Measurements from ENCODE around the gene ATP2A3. TPM values are rescaled to one million over a fixed set of nuclear protein-coding genes. Genes with fewer than 3 reads are reported as not detected.

Gene ATP2A3
- polyA plus RNA-seq, 3 donors from 2014 or later, result 29.6 to 116 (median 35.1) TPM

DNA sequence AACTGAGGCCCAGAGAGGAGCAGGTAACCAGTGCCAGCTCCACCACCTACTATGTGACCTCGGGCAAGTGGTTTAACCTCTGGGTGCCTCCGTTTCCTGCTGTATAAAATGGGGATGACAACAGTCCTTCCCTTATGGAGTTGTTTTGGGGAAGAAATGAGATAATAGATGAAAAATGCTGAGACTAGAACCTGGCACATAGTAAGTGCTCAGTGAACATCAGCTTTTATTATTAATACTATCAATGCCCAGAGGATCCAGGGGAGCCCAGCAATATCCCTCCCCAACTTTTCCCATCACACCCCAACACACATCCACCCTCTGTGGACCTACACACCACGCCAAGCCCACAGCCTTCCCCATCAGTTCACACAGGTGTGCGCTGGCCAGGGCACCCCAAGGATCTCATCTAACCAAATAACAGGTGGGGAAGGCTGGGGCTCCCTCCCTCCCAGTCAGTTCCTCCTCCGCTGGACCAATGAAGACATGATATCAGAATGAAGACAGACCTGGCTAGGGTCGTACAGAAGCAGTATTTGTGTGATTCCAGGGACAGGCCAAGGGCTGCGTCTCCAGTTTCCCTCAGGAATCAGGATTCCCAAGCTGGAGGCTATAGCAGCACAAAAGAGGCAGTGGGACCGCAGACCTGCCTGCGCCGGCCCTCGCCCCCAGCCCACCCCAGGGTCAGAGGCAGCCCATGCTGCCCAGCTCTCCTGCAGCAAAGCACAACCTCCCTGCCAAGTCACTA lies 1.8 kb downstream of the ATP2A3 start:
- peaks cover 66 to 72% of the 10 kb centered on the region in 2 donors for H3K4me1 Mint-ChIP-seq
- peaks cover 0 to under 1% (median 0%) of the 10 kb centered on the region in 3 donors for H3K36me3 Mint-ChIP-seq
- DNase-seq, result no peak
- peaks cover 0 to 3% (median under 1%) of the 10 kb centered on the region in 3 donors for H3K27me3 Mint-ChIP-seq (ENCODE audit: low read depth in 3 of 3)
- H3K4me3 Mint-ChIP-seq, result peak overlapping the region; percentile 88 to 92 (median 91)
- H3K27ac Mint-ChIP-seq, result peak overlapping the region; percentile 67 to 92 (median 91)
- H3K9me3 Mint-ChIP-seq, result no peaks in the 10 kb centered on the region

DNA sequence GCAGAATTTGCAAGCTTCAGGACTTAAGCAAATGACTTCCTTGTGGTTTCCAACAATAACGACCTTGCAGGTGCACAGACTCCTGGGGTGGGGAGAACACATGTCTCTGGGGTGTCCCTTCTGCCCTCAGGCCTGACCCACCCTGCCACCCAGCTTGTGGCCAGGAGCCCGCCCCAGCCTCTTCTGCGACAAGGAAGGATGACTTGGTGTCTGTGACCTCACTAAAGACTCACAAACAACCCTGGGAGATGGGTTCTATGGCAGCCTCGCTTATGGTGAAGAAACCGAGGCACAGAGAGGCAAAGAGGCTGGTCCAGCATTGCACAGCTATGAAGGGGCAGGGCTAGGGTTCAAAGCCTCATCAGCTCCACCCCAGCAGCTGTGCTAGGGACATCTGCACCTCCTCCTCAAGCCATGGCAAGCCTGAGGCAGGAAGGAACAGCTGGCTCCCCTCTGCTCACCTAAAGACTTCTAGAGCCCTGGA lies 2.6 kb downstream of the ATP2A3 start:
- DNase-seq, result peak; percentile 32 to 36 (median 34)
- peaks cover 0 to 8% (median 0%) of the 10 kb centered on the region in 3 donors for H3K36me3 Mint-ChIP-seq
- H3K27ac Mint-ChIP-seq, result peak overlapping the region; percentile 67 to 92 (median 91)
- peak overlapping the region; percentile 88 to 92 (median 91) for H3K4me3 Mint-ChIP-seq
- peaks cover 70 to 80% of the 10 kb centered on the region in 2 donors for H3K4me1 Mint-ChIP-seq
- no peaks in the 10 kb centered on the region for H3K9me3 Mint-ChIP-seq
- peaks cover 0 to 3% (median 2%) of the 10 kb centered on the region in 3 donors for H3K27me3 Mint-ChIP-seq (ENCODE audit: low read depth in 3 of 3)

DNA sequence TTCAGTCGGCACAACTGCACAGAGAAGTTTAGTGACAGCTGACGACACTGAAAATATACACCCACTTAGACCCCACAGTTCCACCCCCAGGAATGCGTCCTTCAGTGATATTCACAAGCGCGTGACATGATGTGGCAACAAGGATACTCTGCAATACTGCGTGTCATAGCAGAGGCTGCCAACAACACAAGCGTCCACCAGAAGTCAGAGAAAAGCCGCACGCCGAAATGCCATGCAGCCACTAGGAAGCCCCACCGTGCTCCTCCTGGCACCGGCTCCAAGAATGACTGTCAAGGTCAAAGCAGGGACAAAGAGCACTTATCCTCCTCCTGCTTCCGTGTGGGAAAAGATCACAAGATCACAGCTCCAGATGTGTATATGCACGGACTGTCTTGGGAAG lies 3.5 kb downstream of the ATP2A3 start:
- peaks cover 0 to 8% (median 0%) of the 10 kb centered on the region in 3 donors for H3K36me3 Mint-ChIP-seq
- H3K4me3 Mint-ChIP-seq, result peak overlapping the region; percentile 50 to 76 (median 69)
- no peaks in the 10 kb centered on the region for H3K9me3 Mint-ChIP-seq
- peak overlapping the region; percentile 67 to 92 (median 88) for H3K27ac Mint-ChIP-seq
- no peak for DNase-seq
- H3K4me1 Mint-ChIP-seq, result peaks cover 75 to 88% of the 10 kb centered on the region in 2 donors
- H3K27me3 Mint-ChIP-seq (ENCODE audit: low read depth in 3 of 3), result peaks cover 0 to 3% (median 2%) of the 10 kb centered on the region in 3 donors

DNA sequence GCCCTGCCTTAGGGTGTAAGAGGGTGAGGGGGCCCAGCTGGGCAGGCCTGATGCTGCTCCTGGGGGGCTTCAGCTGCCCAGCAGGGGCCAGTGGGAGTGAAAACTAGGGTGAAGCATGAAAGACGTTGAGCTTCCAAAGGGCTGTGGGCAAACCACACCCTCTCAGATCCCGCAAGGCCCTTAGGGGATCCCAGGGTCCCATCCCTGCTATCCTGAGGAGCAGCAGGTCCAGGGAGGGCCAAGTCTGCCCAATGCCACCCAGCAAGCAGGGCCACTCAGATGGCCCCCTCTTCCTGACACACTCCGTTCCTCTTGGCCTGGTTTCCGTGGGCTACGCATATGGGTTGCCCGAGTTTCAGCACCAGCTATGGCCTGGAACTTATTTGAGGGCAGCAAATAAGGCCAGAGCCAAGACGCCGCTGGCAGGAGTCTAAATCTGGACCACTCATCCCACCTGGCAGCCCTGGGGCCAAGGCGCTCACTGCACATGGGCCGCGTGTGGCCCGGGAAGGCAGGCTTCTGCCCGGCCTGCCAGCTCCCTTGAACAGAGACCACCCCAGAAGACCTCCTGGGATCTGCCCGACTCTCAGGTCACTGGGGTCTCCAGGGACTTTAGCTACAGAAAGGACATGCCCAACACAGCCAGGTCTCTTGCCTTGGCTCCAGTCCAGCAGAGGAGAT lies 4.2 kb downstream of the ATP2A3 start:
- Mint-ChIP-seq H3K36me3 (peaks cover 0 to 8% (median 0%) of the 10 kb centered on the region in 3 donors), H3K9me3 (no peaks in the 10 kb centered on the region), H3K4me3 (peak overlapping the region in 4 of 5 donors; percentile 62 to 76 (median 71)), H3K4me1 (peaks cover 69 to 81% of the 10 kb centered on the region in 2 donors), H3K27me3 (ENCODE audit: low read depth in 3 of 3) (peaks cover 0 to 3% (median 2%) of the 10 kb centered on the region in 3 donors), H3K27ac (peak overlapping the region; percentile 67 to 92 (median 88))
- DNase-seq, result no peak

DNA sequence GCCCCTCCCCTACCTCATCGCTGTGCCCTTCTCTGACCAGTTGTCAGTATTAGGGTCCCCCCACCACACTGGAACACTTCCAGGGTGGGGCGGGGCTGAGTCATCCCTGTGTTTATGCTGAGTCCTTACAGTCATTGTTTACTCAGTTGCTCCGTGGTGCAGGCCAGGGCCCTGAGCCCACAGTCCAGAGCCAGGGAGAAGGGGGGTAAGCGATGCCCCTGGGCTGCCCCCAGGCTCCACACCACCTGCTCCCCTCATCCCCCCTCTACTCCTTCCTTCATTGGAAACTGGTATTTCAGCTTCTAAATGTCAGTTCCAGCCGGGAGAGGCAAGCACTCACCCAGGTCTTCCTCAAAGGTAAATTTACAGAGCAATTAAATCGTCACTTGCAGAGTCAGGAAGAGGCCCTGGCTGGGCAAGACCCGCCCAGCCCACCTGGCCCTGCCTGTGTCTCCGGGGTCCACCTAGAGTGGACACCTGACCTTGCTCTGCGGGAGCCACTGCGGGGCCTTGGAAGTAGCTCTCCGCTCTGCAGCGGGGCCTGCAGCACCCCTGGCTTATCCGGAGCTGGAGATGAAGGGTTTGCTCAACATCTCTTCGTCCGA lies 4.8 kb downstream of the ATP2A3 start:
- no peaks in the 10 kb centered on the region for H3K9me3 Mint-ChIP-seq
- H3K36me3 Mint-ChIP-seq, result peaks cover 0 to 8% (median 0%) of the 10 kb centered on the region in 3 donors
- peaks cover 0 to 3% (median 2%) of the 10 kb centered on the region in 3 donors for H3K27me3 Mint-ChIP-seq (ENCODE audit: low read depth in 3 of 3)
- DNase-seq, result no peak
- peaks cover 66 to 75% of the 10 kb centered on the region in 2 donors for H3K4me1 Mint-ChIP-seq
- peak overlapping the region; percentile 50 to 91 (median 75) for H3K27ac Mint-ChIP-seq
- H3K4me3 Mint-ChIP-seq, result peak overlapping the region in 2 of 5 donors; percentile 40 to 41

DNA sequence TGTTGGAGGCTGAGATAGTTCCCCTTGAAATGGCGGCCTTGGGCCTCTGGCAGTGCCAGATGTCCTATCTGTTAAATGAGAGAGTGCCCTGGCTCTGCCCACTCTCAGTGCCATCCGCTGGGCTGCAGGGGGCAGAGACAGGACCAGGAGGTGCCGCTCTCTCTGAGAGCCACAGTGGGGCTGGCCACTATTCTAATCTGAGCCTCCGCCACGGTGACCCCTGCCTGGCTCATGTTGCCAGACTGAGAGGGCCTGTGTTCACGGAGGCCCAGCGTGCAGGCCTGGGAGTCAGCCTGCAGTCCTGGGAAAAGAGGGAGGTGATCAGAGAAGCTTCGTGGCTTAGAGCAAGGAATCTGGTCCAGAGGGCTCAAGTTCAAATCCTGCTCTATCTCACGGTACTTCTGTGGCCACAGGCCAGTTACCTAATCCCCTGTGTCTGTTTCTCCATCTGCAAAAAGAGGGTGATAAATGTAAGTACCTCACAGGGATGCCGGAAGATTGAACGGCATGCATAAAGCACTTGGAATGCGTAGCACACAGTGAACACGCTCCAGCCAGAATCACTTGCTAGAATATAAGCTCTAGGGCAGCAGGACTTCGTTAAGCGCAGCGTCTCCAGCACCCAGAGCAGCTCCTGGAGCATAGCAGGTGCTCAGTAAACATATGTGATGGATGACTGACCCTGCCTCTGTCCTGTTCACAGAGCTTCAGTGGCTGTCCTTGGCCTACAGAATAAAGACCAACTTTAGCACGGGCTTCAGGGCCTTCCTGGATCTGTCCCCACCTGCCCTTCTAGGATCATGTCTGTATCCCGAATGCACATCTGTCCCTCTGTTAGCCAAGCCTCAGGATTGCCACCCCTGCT lies 6.3 kb downstream of the ATP2A3 start:
- peak overlapping the region; percentile 35 to 78 (median 45) for H3K27ac Mint-ChIP-seq
- H3K4me1 Mint-ChIP-seq, result peaks cover 62 to 70% of the 10 kb centered on the region in 2 donors
- H3K27me3 Mint-ChIP-seq (ENCODE audit: low read depth in 3 of 3), result peaks cover 0 to 2% (median 0%) of the 10 kb centered on the region in 3 donors
- no peaks in the 10 kb centered on the region for H3K9me3 Mint-ChIP-seq
- H3K4me3 Mint-ChIP-seq, result no peak overlapping the region
- peaks cover 0 to 8% (median 0%) of the 10 kb centered on the region in 3 donors for H3K36me3 Mint-ChIP-seq
- no peak for DNase-seq

DNA sequence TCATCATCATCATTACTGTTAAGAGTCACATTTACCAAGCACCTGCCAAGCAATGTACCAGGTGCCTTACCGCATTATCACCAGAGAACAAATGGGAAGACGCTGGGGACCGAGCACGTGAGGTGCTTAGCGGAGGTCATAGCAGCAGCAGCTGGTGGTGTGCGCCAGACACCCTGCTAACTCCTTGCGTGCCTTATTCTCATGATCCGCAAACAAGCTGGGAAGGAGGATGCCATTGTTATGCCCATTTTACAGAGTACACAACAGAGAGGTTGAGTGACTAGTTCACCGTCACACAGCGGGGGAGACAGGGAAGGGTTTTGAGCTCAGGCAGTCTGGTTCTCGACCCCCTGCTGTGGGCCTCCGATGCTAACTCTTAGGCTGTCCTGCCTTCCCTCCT lies 7.3 kb downstream of the ATP2A3 start:
- DNase-seq, result no peak
- peaks cover 0 to 2% (median 0%) of the 10 kb centered on the region in 3 donors for H3K27me3 Mint-ChIP-seq (ENCODE audit: low read depth in 3 of 3)
- no peak overlapping the region for H3K4me3 Mint-ChIP-seq
- H3K9me3 Mint-ChIP-seq, result no peaks in the 10 kb centered on the region
- peaks cover 0 to 8% (median 0%) of the 10 kb centered on the region in 3 donors for H3K36me3 Mint-ChIP-seq
- peak overlapping the region; percentile 35 to 86 (median 55) for H3K27ac Mint-ChIP-seq
- peaks cover 53 to 61% of the 10 kb centered on the region in 2 donors for H3K4me1 Mint-ChIP-seq

DNA sequence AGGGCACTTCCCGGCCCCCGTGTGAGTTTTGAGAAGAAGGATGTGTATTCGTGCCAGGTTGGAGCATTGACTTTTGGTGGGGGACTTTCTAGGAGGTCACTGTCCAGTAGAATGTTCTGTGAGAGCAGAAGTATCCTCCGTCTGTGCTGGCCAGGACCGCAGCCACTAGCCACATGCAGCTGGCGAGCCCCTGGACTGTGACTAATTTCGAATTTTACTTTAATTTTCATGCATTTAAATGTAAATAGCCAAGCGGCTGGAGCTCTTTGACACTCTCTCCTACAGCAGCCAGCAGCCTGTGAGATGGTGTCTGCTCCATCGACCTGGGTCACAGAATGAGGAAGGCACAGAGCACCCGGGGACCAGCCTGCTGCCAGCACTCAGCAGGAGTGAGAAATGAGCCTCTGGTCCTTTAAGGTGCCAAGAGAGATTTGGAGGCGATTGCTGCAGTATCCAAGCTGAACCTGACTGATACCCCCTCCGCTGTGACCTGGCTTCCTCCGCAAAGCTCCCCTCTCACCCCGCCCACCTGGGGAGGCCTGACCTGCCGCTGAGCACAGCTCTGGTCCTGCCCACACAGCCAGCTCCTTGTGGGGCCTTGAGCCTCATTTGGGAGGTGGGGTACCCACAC lies 7.8 kb downstream of the ATP2A3 start:
- Mint-ChIP-seq H3K27ac (peak overlapping the region in 5 of 6 donors; percentile 35 to 86 (median 57)), H3K9me3 (no peaks in the 10 kb centered on the region), H3K27me3 (ENCODE audit: low read depth in 3 of 3) (peaks cover 0 to 2% (median 0%) of the 10 kb centered on the region in 3 donors), H3K4me1 (peaks cover 48 to 55% of the 10 kb centered on the region in 2 donors), H3K4me3 (no peak overlapping the region), H3K36me3 (peaks cover 0 to 8% (median 0%) of the 10 kb centered on the region in 3 donors)
- DNase-seq, result no peak

DNA sequence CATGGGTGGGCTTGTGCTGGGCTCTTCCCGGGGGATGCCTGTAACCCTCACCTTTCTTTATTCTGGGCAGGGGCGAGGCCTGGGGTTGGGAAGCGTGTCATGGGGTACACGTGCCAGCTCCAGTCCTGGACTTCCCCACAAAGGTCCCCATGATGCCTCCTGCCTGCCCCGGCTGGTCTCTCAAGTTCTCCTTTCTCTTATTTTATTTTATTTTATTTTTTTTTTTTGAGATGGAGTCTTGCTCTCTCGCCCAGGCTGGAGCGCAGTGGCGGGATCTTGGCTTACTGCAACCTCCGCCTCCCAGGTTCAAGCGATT lies 8.6 kb downstream of the ATP2A3 start:
- H3K4me1 Mint-ChIP-seq, result peaks cover 40 to 47% of the 10 kb centered on the region in 2 donors
- H3K4me3 Mint-ChIP-seq, result no peak overlapping the region
- no peaks in the 10 kb centered on the region for H3K9me3 Mint-ChIP-seq
- H3K27ac Mint-ChIP-seq, result peak overlapping the region in 1 of 6 donors; percentile 7
- peaks cover 0 to 8% (median 0%) of the 10 kb centered on the region in 3 donors for H3K36me3 Mint-ChIP-seq
- peaks cover 0 to 2% (median 0%) of the 10 kb centered on the region in 3 donors for H3K27me3 Mint-ChIP-seq (ENCODE audit: low read depth in 3 of 3)
- no peak for DNase-seq

DNA sequence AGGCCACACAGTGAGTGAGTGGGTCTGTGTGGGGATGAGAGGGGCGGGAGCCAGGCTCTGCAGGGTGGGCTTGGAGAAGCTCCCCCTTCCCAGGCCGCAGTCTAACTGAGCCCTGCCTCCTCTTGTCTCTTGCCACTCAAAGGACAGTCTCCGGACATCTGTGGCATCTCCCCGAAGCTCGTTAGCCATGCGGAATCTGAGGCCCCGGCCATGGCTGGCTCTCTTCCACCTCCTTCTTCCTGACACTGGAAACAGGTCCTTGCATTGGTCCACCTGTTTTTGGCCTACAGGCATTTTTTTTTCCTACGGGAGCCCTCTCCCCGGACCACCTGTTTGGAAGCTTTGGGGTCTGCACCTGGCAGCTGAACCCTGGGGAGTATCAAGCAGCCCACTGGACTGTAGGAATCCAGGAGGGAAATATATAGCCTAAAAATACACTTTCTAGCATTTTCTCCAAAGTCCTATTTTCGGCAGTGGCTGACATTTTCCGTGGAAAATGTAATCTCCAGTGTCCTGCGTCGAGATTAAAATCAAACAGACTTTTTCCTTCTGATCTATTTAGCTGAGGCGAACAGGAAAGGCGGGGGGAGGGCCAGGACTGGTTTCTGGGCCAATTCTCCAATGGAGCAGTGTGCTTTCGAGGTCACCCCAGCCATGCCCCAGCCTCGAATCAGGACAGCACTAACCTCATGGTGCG lies 9.1 kb downstream of the ATP2A3 start:
- no peaks in the 10 kb centered on the region for H3K9me3 Mint-ChIP-seq
- H3K27me3 Mint-ChIP-seq (ENCODE audit: low read depth in 3 of 3), result peaks cover 0 to 3% (median 2%) of the 10 kb centered on the region in 3 donors
- DNase-seq, result no peak
- peaks cover 35 to 42% of the 10 kb centered on the region in 2 donors for H3K4me1 Mint-ChIP-seq
- H3K36me3 Mint-ChIP-seq, result peaks cover 0 to 8% (median 0%) of the 10 kb centered on the region in 3 donors
- H3K27ac Mint-ChIP-seq, result peak overlapping the region in 1 of 6 donors; percentile 7
- H3K4me3 Mint-ChIP-seq, result no peak overlapping the region

DNA sequence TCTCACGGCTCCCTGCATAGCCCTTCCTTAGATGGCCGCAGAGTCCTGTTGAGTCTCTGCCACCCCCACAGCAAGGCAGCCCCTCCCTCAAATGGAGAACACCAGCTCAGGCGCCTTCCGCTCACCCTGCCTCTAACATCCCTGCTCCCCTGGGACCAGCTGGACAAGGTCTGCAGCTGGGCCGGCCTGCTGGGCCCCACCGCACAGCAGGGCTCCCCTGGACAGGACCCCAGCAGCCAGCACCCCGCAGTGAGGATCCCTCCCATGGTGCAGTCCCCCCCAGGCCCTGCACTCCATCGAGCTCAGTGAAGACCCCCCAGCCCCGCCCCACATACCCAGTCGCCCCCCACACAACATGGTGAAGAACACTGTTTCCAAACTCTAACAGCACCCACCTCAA lies 10.2 kb downstream of the ATP2A3 start:
- H3K27ac Mint-ChIP-seq, result no peak overlapping the region
- no peak for DNase-seq
- no peaks in the 10 kb centered on the region for H3K9me3 Mint-ChIP-seq
- H3K27me3 Mint-ChIP-seq (ENCODE audit: low read depth in 3 of 3), result peaks cover 0 to 3% (median 2%) of the 10 kb centered on the region in 3 donors
- peaks cover 24 to 32% of the 10 kb centered on the region in 2 donors for H3K4me1 Mint-ChIP-seq
- peaks cover 0 to 15% (median 5%) of the 10 kb centered on the region in 3 donors for H3K36me3 Mint-ChIP-seq
- H3K4me3 Mint-ChIP-seq, result no peak overlapping the region

DNA sequence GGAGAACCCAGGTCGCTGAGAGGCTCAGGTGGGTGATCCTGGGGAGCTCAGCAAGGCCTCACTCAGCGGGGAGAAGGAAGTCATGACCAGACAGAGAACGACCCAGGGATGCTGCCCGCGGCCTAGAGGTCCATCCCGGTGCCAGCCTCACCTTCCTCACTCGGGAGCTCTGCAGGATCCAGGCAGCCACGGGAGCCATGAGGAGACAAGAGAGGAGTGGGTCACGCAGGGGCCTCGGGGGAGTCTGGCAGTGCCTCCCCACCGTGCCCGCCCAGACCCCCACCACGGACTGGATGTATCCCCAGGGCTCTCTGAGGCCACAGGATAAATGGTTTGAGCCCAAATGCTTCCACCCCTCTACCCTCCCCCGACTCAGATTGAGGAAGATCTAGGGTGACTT lies 10.7 kb downstream of the ATP2A3 start:
- Mint-ChIP-seq H3K27ac (no peak overlapping the region), H3K4me3 (no peak overlapping the region), H3K4me1 (peaks cover 23 to 28% of the 10 kb centered on the region in 2 donors), H3K36me3 (peaks cover 0 to 16% (median 5%) of the 10 kb centered on the region in 3 donors), H3K9me3 (no peaks in the 10 kb centered on the region), H3K27me3 (ENCODE audit: low read depth in 3 of 3) (peaks cover 0 to 3% (median 2%) of the 10 kb centered on the region in 3 donors)
- DNase-seq, result no peak
